HG03139 (cell line): ENCODE measurements around the gene FAM89A.
A peak's percentile ranks its signal among the peaks of the same experiment; 100 is the strongest.
"Not testable (repeated sequence)": the region's sequence is repeated elsewhere in the genome, so short reads cannot be mapped to it uniquely, and the experiment has no call there.

Source experiments
- ATAC-seq: cut with Tn5 transposase; IDR thresholded peaks from one replicate; pipeline ENCODE4 v1.9.1; 2021; ENCODE audit not compliant: unreplicated experiment

Gene FAM89A

DNA sequence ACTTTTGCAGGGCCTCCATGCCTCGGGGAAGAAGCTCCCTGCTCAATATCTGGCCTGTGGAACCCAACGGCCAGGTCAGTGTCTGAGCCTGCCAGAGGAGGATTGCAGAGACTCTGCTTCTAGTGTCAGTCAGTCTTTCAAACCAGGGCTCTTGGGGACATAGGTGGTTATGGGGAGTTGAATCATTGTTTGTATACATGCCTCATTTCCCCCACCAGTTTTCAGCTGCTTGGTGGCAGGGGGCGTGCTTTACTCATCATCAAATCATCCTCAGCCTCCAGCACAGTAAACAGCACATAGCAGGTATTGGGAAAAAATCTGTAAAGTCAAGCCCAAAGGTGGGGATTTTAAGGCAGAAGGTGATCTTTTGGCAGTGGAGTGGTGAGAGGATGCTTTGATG lies 17.4 kb upstream of the FAM89A start:
- ATAC-seq: no peak

DNA sequence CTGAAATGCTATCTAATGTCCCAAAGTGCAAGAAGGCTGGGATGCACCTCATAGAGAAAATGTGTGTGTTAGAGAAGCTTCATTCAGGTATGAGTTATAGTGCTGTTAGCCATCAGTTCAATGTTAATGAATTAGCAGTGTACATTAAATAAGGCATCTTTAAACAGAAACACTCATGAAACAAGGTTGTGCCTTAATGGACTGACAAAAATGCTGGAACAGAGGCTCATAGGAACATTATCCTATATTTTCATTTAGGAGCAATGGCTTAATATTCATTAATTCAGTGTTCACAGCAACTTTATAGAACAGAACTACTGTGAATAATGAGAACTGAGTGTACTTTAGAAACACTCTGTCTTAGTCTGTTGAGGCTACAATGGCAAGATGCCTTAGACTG lies 15.2 kb upstream of the FAM89A start:
- no peak for ATAC-seq

GRCh38 chr1:231053493-231054162 lies 13.6 kb upstream of the FAM89A start:
- peak; percentile 52 for ATAC-seq

DNA sequence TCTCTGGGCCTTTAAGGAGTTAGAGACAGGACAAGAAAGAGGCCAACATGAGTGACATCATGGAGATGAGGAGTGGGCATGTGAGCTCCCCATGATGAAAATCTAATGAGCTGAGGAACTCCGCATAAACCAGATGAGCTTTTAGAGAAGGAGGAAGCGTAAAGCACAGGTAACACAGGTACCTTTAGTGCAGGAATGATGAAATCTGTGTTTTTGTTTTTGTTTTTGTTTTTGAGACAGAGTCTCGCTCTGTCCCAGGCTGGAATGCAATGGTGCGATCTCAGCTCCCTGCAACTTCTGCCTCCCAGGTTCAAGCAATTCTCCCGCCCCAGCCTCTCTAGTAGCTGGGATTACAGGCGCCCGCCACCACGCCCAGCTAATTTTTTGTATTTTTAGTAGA lies 12.7 kb upstream of the FAM89A start:
- no peak for ATAC-seq

GRCh38 chr1:231050932-231051331 lies 10.9 kb upstream of the FAM89A start:
- ATAC-seq: not testable (repeated sequence)

GRCh38 chr1:231050395-231050794 lies 10.3 kb upstream of the FAM89A start:
- ATAC-seq: no peak

DNA sequence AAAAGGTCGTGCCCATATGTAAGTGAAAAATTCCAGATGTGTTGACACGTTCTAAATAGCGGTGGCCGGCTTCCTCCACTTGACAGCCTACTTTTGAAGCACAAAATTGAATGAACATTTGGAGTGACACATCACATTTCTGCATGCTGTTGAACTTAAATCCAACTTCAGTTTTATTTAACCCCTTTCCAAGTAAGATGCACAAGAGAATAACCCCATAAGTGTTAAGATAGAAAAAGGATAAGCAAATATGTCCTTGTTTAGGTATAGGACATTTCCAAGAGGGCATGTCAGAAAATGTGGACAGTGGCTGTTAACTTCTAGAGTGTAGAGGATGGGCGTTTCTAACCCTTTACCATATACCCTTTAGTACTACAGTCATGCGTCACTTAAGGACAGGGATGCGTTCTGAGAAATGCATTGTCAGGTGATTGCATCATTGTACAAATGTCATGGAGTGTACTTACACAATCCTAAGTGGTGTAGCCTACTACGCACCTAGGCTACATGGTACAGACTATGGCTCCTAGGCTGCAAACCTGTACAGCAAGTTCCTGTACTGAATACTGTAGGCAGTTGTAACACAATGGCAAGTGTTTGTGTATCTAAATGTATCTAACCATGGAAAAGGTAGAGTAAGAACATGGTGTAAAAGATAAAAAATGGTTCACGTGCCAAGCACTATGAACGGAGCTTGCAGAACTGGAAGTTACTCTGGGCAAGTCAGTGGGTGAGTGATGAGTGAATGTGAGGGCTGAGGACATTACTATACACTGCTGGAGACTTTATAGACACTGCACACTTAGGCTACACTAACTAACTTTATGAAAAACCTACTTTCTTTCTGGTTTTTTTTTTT lies 9.3 kb upstream of the FAM89A start:
- ATAC-seq: no peak

DNA sequence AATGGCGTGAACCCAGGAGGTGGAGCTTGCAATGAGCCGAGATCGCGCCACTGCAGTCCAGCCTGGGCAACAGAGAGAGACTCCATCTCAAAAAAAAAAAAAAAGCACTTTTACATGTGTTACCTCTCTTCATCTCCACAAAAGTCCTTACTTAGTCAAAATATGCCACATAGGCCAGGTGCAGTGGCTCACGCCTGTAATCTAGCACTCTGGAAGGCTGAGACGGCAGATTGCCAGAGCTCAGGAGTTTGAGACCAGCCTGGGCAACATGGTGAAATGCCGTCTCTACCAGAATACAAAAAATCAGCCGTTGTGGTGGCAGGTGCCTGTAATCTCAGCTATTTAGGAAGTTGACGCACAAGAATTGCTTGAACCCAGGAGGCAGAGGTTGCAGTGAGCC lies 8.4 kb upstream of the FAM89A start:
- not testable (repeated sequence) for ATAC-seq

DNA sequence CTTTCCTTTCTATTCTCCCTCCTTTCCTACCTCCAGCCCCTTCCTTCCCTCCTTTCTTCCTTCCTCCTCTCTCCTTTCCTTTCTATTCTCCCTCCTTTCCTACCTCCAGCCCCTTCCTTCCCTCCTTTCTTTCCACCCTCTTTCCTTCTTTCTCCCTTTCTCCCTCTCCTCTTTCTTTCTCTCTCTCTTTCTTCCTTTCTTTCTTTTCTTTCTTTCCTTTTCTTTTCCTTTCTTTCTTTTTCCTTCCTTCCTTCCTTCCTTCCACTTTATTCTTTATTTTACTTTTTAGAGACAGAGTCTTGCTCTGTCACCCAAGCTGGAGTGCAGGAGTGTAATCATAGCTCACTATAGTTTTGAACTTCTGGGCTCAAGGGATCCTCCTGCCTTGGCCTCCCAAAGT lies 7.5 kb upstream of the FAM89A start:
- not testable (repeated sequence) for ATAC-seq

GRCh38 chr1:231046730-231047395 lies 6.8 kb upstream of the FAM89A start:
- ATAC-seq: no peak

GRCh38 chr1:231045921-231046729 lies 6.1 kb upstream of the FAM89A start:
- not testable (repeated sequence) for ATAC-seq

- ATAC-seq: no peak
Measured at GRCh38 chr1:231045286-231045685, 5.2 kb upstream of the FAM89A start.

- ATAC-seq: no peak
Measured at GRCh38 chr1:231044588-231044987, 4.5 kb upstream of the FAM89A start.

DNA sequence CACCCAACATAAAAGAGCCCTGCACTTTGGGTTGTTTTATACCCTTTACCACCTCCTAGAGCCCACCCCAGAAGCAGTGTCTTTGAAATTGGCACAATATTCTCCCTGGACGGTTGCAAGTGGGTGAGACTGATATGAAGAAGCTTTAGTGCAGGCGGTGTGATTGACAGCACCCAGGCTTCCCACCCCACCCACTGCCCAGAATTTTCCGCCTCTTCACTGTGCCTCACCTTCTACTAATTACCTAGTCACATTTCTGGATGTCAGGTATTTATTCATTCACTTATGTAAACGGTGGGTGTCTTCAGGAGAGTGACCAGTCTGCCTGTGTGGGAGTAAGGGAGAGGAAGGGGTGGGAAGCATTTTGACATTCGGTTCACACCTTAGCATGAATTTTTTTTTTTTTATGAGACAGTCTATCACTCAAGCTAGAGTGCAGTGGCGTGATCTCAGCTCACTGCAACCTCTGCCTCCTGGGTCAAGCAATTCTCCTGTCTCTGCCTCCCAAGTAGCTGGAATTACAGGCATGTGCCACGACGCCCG lies 1.7 kb upstream of the FAM89A start:
- no peak for ATAC-seq

DNA sequence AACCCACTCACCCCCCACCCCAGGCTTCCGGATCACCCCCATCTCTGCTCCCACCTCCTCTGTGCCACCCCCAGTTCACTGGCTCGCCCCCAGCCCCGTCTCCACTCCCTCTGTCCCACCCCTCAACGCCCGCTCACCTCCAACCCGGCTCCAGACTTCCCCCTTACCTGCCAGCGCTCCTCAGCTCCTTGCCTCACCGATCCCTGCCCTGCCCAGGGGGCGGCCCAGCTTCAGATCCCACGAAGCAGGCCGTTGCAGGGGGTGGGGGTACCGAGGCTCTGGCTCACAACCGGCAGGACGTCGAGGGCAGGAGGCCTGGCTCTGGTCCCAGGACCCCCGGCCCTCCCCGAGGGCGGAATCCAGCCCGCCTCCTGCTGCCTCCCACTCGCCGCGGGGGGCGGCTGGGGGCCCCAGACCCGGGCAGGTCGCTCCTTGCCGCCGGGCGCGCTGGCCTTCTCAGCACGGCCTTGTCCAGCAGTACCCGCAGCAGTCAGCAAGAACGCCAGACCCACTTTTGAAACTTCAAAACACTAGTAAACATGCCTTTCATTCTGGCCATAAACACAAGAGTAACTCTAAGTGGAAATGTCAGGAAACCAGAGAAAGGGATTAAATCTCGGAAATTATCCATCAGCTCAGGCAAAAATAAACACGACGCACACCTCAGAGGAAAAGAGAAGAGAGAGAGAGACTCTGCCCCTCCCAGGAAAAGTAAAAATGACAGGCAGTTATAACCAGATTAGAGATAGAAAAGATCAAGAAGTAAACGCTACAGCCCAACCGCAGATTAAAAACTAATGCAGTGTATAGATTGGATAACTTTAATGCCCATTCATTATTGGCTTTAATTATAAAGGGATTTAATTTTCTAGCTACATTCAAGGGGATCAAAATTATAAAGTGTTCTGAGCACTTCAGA lies 1.0 kb upstream of the FAM89A start:
- no peak for ATAC-seq

- peak; percentile 27 for ATAC-seq
Measured at GRCh38 chr1:231039161-231040018, 664 bp downstream of the FAM89A start.

- no peak for ATAC-seq
Measured at GRCh38 chr1:231037585-231038517, 2.2 kb downstream of the FAM89A start.

DNA sequence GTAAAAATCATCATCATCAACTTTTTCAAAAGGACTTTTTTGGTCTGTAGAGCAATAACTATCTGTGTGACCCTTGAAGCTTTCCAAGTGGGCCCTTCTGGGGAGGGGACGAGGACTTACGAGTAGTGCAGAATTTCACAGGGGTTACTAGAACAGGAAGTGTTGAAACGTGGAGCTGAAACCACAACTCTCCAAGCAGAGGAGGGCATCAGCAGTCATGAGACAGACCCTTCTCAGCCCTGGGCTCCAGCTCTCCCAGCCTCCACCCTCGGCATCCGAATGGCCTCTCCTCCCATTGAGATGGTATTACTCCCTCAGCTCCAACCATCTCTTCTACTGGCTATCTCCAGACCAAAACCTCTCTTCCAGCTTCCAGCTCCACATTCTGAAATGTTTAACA lies 3.6 kb downstream of the FAM89A start:
- no peak for ATAC-seq
